HepG2 (cell line): ENCODE measurements around the gene CDK2AP2. TPM values are rescaled to one million over a fixed set of nuclear protein-coding genes. Genes with fewer than 3 reads are reported as not detected.

ENCODE experiments used
- ARID2 ChIP-seq: sonication (generic); formaldehyde crosslinking; IDR thresholded peaks from 2 replicates; pipeline ENCODE4 v1.8.1; 2022; ENCODE audit warnings: mild to moderate bottlenecking, missing genetic modification reagents, borderline replicate concordance
- ATF7-NPFF ChIP-seq: sonication (generic); formaldehyde crosslinking; IDR thresholded peaks from 2 replicates; pipeline ENCODE4 v1.8.1; 2023; ENCODE audit warnings: mild to moderate bottlenecking, low read depth, missing genetic modification reagents, moderate library complexity
- BCL6 ChIP-seq: IDR thresholded peaks from 2 replicates; pipeline ENCODE4 v1.6.1; 2016; ENCODE audit warnings: missing genetic modification reagents, missing compliant biosample characterization
- CCAR2 ChIP-seq: fragments of 200-400 bp; formaldehyde crosslinking; optimal IDR thresholded peaks from 2 replicates; pipeline ENCODE3; 2018; ENCODE audit warnings: low read depth, mild to moderate bottlenecking, low read length, moderate library complexity
- EZH2 ChIP-seq: conservative IDR thresholded peaks from 2 replicates; pipeline ENCODE4 v1.6.1; 2012; ENCODE audit warnings: mild to moderate bottlenecking, low read depth, low read length, moderate library complexity
- FOXC1 ChIP-seq: sonication (generic); formaldehyde crosslinking; IDR thresholded peaks from 2 replicates; pipeline ENCODE4 v1.8.0; 2022; ENCODE audit warnings: mild to moderate bottlenecking, missing genetic modification reagents, borderline replicate concordance
- HINFP ChIP-seq: sonication (generic); formaldehyde crosslinking; IDR thresholded peaks from 2 replicates; pipeline ENCODE4 v1.4.0; 2020; ENCODE audit warnings: low read depth, mild to moderate bottlenecking, missing genetic modification reagents
- HOXA7 ChIP-seq: sonication (generic); formaldehyde crosslinking; IDR thresholded peaks from 2 replicates; pipeline ENCODE4 v1.8.1; 2022; ENCODE audit warnings: mild to moderate bottlenecking, missing genetic modification reagents, moderate library complexity
- ONECUT2 ChIP-seq: sonication (generic); formaldehyde crosslinking; IDR thresholded peaks from 2 replicates; pipeline ENCODE4 v1.4.0; 2020; ENCODE audit warnings: missing genetic modification reagents
- PRMT3 ChIP-seq: sonication (generic); formaldehyde crosslinking; IDR thresholded peaks from 2 replicates; pipeline ENCODE4 v1.8.1; 2022; ENCODE audit warnings: low read depth, mild to moderate bottlenecking, moderate library complexity, missing genetic modification reagents, borderline replicate concordance
- RFX1 ChIP-seq: fragments of 450-650 bp; IDR thresholded peaks from 2 replicates; pipeline ENCODE4 v1.6.1; 2017
- SNAPC5 ChIP-seq: sonication (generic); formaldehyde crosslinking; IDR thresholded peaks from 2 replicates; pipeline ENCODE4 v1.8.1; 2023; ENCODE audit warnings: mild to moderate bottlenecking, missing genetic modification reagents, borderline replicate concordance
- TIGD3 ChIP-seq: sonication (generic); formaldehyde crosslinking; IDR thresholded peaks from 2 replicates; pipeline ENCODE4 v1.5.1; 2020; ENCODE audit warnings: mild to moderate bottlenecking, missing genetic modification reagents, borderline replicate concordance
- USF2 ChIP-seq, 2 experiments: sonication (generic) in 1 of 2; formaldehyde crosslinking in 1 of 2; IDR thresholded peaks; 2 replicates each; pipeline versions ENCODE4 v1.5.1 to v1.6.1; 2011 to 2020; ENCODE audit warnings: borderline replicate concordance in 1 of 2, low read depth in 1 of 2, low read length in 1 of 2, mild to moderate bottlenecking in 1 of 2, missing genetic modification reagents in 1 of 2, moderate library complexity in 1 of 2
- YY1 ChIP-seq: IDR thresholded peaks from 2 replicates; pipeline ENCODE4 v1.6.1; 2011; ENCODE audit warnings: low read length, low read depth, moderate library complexity, mild to moderate bottlenecking; ENCODE audit not compliant: insufficient read depth, insufficient replicate concordance
- ZFAT ChIP-seq: sonication (generic); formaldehyde crosslinking; conservative IDR thresholded peaks from 2 replicates; pipeline ENCODE4 v1.8.1; 2023; ENCODE audit warnings: missing genetic modification reagents, inconsistent platforms
- ZFP36L1 ChIP-seq: sonication (generic); formaldehyde crosslinking; IDR thresholded peaks from 2 replicates; pipeline ENCODE4 v1.8.0; 2022; ENCODE audit warnings: mild to moderate bottlenecking, missing genetic modification reagents, moderate library complexity
- ZNF138 ChIP-seq: sonication (generic); formaldehyde crosslinking; IDR thresholded peaks from 2 replicates; pipeline ENCODE4 v1.5.0; 2020; ENCODE audit warnings: mild to moderate bottlenecking, low read depth, missing genetic modification reagents
- ZNF460 ChIP-seq: sonication (generic); formaldehyde crosslinking; IDR thresholded peaks from 2 replicates; pipeline ENCODE4 v1.5.1; 2020; ENCODE audit warnings: missing genetic modification reagents, mild to moderate bottlenecking, borderline replicate concordance
- ZNF572 ChIP-seq: sonication (generic); formaldehyde crosslinking; IDR thresholded peaks from 2 replicates; pipeline ENCODE4 v1.5.1; 2020; ENCODE audit warnings: mild to moderate bottlenecking, missing genetic modification reagents
- ZNF619 ChIP-seq: sonication (generic); formaldehyde crosslinking; IDR thresholded peaks from 2 replicates; pipeline ENCODE4 v1.4.0; 2020; ENCODE audit warnings: mild to moderate bottlenecking, missing genetic modification reagents
- ZNF777 ChIP-seq: sonication (generic); formaldehyde crosslinking; IDR thresholded peaks from 2 replicates; pipeline ENCODE4 v1.4.0; 2020; ENCODE audit warnings: missing genetic modification reagents
- ZZZ3 ChIP-seq: sonication (generic); formaldehyde crosslinking; IDR thresholded peaks from 2 replicates; pipeline ENCODE4 v1.4.0; 2020; ENCODE audit warnings: missing genetic modification reagents, mild to moderate bottlenecking, borderline replicate concordance
- polyA plus RNA-seq, 8 experiments: library from polyadenylated mRNA; depleted of rRNA in 3 of 8; stranded (reverse) in 7 of 8; unstranded in 1 of 8; fragments of >200 nt; fragmentation: Illumina TruSeq in 4 of 8; extraction: Trizol in 4 of 8; gene quantifications; 2 replicates each; pipeline versions ENCODE4 v1.2.1 to v1.2.3, GENCODE V29; 2011 to 2016; ENCODE audit warnings: low read depth in 4 of 8, missing spikeins in 1 of 8, mixed read lengths in 1 of 8; ENCODE audit not compliant: insufficient read depth in 1 of 8
- total RNA-seq, 5 experiments: library from RNA; depleted of rRNA; stranded (reverse); fragments of >200 nt; fragmentation: Illumina TruSeq; extraction: Trizol; gene quantifications; 2 replicates each; pipeline ENCODE4 v1.2.3, GENCODE V29; 2016; ENCODE audit warnings: low read depth in 1 of 5

CDK2AP2 gene
- total and polyA plus RNA-seq, 2 of the 13 experiments (the other 11 are each of a cell fraction or from before 2014, with no cell fraction given) = 15.0 to 23.2 TPM

GRCh38 chr11:67482827-67483798, 24.8 kb downstream of the CDK2AP2 start, which contains the start of gene AIP (continued):
- TF ChIP-seq ZFP36L1 = peak; percentile 94
- TF ChIP-seq PRMT3 (CRISPR knock-in tag) = peak; percentile 70; the same call in 1 of the 2 replicates
- peak; percentile 95 for TF ChIP-seq ATF7-NPFF (CRISPR knock-in tag)
- TF ChIP-seq USF2 (IDR thresholded peaks at IDR 0.05; ENCODE audit: low read depth, low read length) = no peak
- TF ChIP-seq USF2 (CRISPR knock-in tag; IDR thresholded peaks at IDR 0.05; ENCODE audit: borderline replicate concordance) = no peak; the same call in 1 of the 2 replicates
- peak; percentile 75; the same call in 1 of the 2 replicates for TF ChIP-seq ZZZ3 (CRISPR knock-in tag)
- TF ChIP-seq ZFAT (CRISPR knock-in tag) = no peak
- TF ChIP-seq CCAR2 = no peak
- TF ChIP-seq SNAPC5 (CRISPR knock-in tag) = peak; percentile 96
- TF ChIP-seq ZNF572 (CRISPR knock-in tag) = peak; percentile 96
- TF ChIP-seq RFX1 = no peak
- TF ChIP-seq HINFP = peak; percentile 91
- peak; percentile 65 for TF ChIP-seq BCL6 (CRISPR knock-in tag)
- TF ChIP-seq ZNF460 = no peak; the same call in 1 of the 2 replicates
- peak; percentile 56; the same call in 1 of the 2 replicates for TF ChIP-seq ZNF777 (CRISPR knock-in tag)
- TF ChIP-seq ZNF138 (CRISPR knock-in tag) = no peak; the same call in none of the 2 replicates
- no peak for TF ChIP-seq EZH2
- no peak for TF ChIP-seq HOXA7 (CRISPR knock-in tag)
- TF ChIP-seq ZNF619 (CRISPR knock-in tag) = peak; percentile 92
- TF ChIP-seq ARID2 (CRISPR knock-in tag) = peak; percentile 99
- peak; percentile 100 for TF ChIP-seq YY1
- TF ChIP-seq FOXC1 = peak; percentile 99
- TF ChIP-seq ONECUT2 = peak; percentile 66
- peak; percentile 92; the same call in 1 of the 2 replicates for TF ChIP-seq TIGD3 (CRISPR knock-in tag)
